Activated CD8-positive, alpha-beta memory T cell treated with anti-CD3 and anti-CD28 coated beads, Interleukin-2, amount 50 U/mL, for 4 hours (primary cell): Measurements from ENCODE around the gene IST1.

ENCODE experiments used
- DNase-seq: peaks from one replicate; pipeline ENCODE4 v3.0.0-alpha.2; 2020

Gene IST1

GRCh38 chr16:71966932-71967331 lies 71.6 kb downstream of the IST1 start:
- no peak for DNase-seq

GRCh38 chr16:71969353-71969752 lies 74.0 kb downstream of the IST1 start:
- DNase-seq = no peak

- no peak for DNase-seq
These were observed 76.2 kb downstream of the IST1 start for GRCh38 chr16:71971571-71971970.

- no peak for DNase-seq
These were observed 77.0 kb downstream of the IST1 start for GRCh38 chr16:71972356-71972755.

- no peak for DNase-seq
These were observed 77.7 kb downstream of the IST1 start for GRCh38 chr16:71973001-71973400.

- no peak for DNase-seq
These were observed 78.9 kb downstream of the IST1 start for GRCh38 chr16:71974068-71974818.
